GM12891 (cell line): Measurements from ENCODE around the gene PTPN22.

Experiments used
- PAX5 ChIP-seq: IDR thresholded peaks from 2 replicates; pipeline ENCODE4 v1.6.1; 2011; ENCODE audit warnings: low read length, moderate library complexity, mild to moderate bottlenecking; ENCODE audit not compliant: insufficient read depth, severe bottlenecking
- POLR2A ChIP-seq: IDR thresholded peaks from 2 replicates; pipeline ENCODE4 v1.6.1; 2011; ENCODE audit warnings: low read depth, low read length, control low read depth
- POLR2AphosphoS5 ChIP-seq: IDR thresholded peaks from 2 replicates; pipeline ENCODE4 v1.6.1; 2011; ENCODE audit warnings: low read depth, low read length, control low read depth
- POU2F2 ChIP-seq: IDR thresholded peaks from 2 replicates; pipeline ENCODE4 v1.6.1; 2011; ENCODE audit warnings: low read depth, mild to moderate bottlenecking, control low read depth, low read length, moderate library complexity
- SPI1 ChIP-seq: IDR thresholded peaks from 2 replicates; pipeline ENCODE4 v1.6.1; 2011; ENCODE audit warnings: low read depth, low read length, control low read depth
- TAF1 ChIP-seq: IDR thresholded peaks from 2 replicates; pipeline ENCODE4 v1.6.1; 2011; ENCODE audit warnings: low read depth, low read length, control low read depth

- no peak for TF ChIP-seq POLR2AphosphoS5
- no peak for TF ChIP-seq POLR2A
- TF ChIP-seq POU2F2, result no peak
- no peak for TF ChIP-seq TAF1
- TF ChIP-seq SPI1, result no peak
- no peak for TF ChIP-seq PAX5
These were observed 77.4 kb downstream of the PTPN22 start for GRCh38 chr1:113793878-113794834.
